MCF 10A (cell line): Measurements from ENCODE around the gene SLC4A2. TPM values are rescaled to one million over a fixed set of nuclear protein-coding genes. Genes with fewer than 3 reads are reported as not detected.

Experiments
- BruUV-seq: library from RNA; stranded (reverse); fragments of 400-500 nt; replicated peaks from 2 replicates; lab custom pipeline; 2021; lab: Mats Ljungman, UMichigan
- CTCF ChIA-PET: fragments of 300-600 bp; sonication (Branson Sonifier 250); formaldehyde crosslinking; extraction: SDS; loops from one replicate; lab custom pipeline; 2021; ENCODE audit warnings: antibody characterized with exemption, inconsistent platforms; lab: Yijun Ruan, JAX
- POLR2A ChIA-PET: fragments of 300-600, 350-650 bp; sonication (Branson Sonifier 250); formaldehyde crosslinking; extraction: SDS; loops from one replicate; lab custom pipeline; 2020; ENCODE audit warnings: antibody characterized with exemption, inconsistent platforms; lab: Yijun Ruan, JAX
- DNase-seq: peaks from one replicate; pipeline ENCODE4 v3.0.0-alpha.2; 2018; ENCODE audit not compliant: unreplicated experiment
- H3K27ac Mint-ChIP-seq: one replicate; pipeline ENCODE4 v1.8.0; 2022; ENCODE audit warnings: mild to moderate bottlenecking, low read depth, mixed read lengths; ENCODE audit not compliant: unreplicated experiment
- H3K27me3 Mint-ChIP-seq: one replicate; pipeline ENCODE4 v1.8.0; 2022; ENCODE audit warnings: mixed read lengths; ENCODE audit not compliant: insufficient read depth, unreplicated experiment
- H3K36me3 Mint-ChIP-seq: one replicate; pipeline ENCODE4 v1.8.0; 2022; ENCODE audit warnings: mild to moderate bottlenecking, moderate library complexity, mixed read lengths; ENCODE audit not compliant: insufficient read depth, unreplicated experiment
- H3K4me1 Mint-ChIP-seq: one replicate; pipeline ENCODE4 v1.8.0; 2022; ENCODE audit warnings: mixed read lengths; ENCODE audit not compliant: insufficient read depth, unreplicated experiment
- H3K4me3 Mint-ChIP-seq: one replicate; pipeline ENCODE4 v1.8.0; 2022; ENCODE audit warnings: mild to moderate bottlenecking, moderate library complexity, mixed read lengths; ENCODE audit not compliant: unreplicated experiment
- H3K9me3 Mint-ChIP-seq: one replicate; pipeline ENCODE4 v1.8.0; 2022; ENCODE audit warnings: mixed read lengths; ENCODE audit not compliant: unreplicated experiment
- CTCF ChIP-seq: fragments of 200-600 bp; IDR thresholded peaks from one replicate; pipeline ENCODE4 v1.8.0; 2022; ENCODE audit warnings: antibody characterized with exemption, mild to moderate bottlenecking; ENCODE audit not compliant: unreplicated experiment
- intact Hi-C: fragments of 100-400 bp; cut with micrococcal nuclease; formaldehyde crosslinking; loops from 2 replicates; pipeline ENCODE4 v1.14.1; 2022
- total RNA-seq: library from RNA; stranded (reverse); gene quantifications from 2 replicates; pipeline ENCODE4 v1.2.3, GENCODE V29; 2022

SLC4A2 gene
- total RNA-seq, 1 experiment from 2014 or later: 112 TPM

GRCh38 chr7:151016505-151016904 is 42.9 kb upstream of the SLC4A2 start:
- no TSS peak for BruUV-seq
- Mint-ChIP-seq H3K9me3 (no peaks in the 10 kb centered on the region), H3K36me3 (no peaks in the 10 kb centered on the region), H3K27ac (no peak overlapping the region), H3K4me1 (peaks cover 21% of the 10 kb centered on the region), H3K27me3 (peaks cover 23% of the 10 kb centered on the region), H3K4me3 (no peak overlapping the region)
- CTCF ChIA-PET: interaction anchor here (0.6 to 2.0 kb wide), 8 partner anchors 77 to 253 kb away, joined by 3 to 6 read pairs (median 4); no protein-coding TSS in a partner anchor
- intact Hi-C loops: loop anchor here (5.0 kb wide), 1 partner anchor 49 kb away; no protein-coding TSS in a partner anchor
- no peak for TF ChIP-seq CTCF
- POLR2A ChIA-PET: interaction anchor here (0.8 kb wide), 1 partner anchor 12 kb away, joined by 5 read pairs; the partner anchor contains the start of gene ABCB8
- no peak for DNase-seq

- intact Hi-C loops: loop anchor here (5.0 kb wide), 1 partner anchor 50 kb away; no protein-coding TSS in a partner anchor
- no peak overlapping the region for H3K27ac Mint-ChIP-seq
- H3K4me1 Mint-ChIP-seq: peaks cover 18% of the 10 kb centered on the region
- no TSS peak for BruUV-seq
- ChIA-PET POLR2A (no interaction called here), CTCF (interaction anchor here (0.6 to 2.0 kb wide), 8 partner anchors 54 to 124 kb away, joined by 3 to 6 read pairs (median 4); no protein-coding TSS in a partner anchor)
- no peaks in the 10 kb centered on the region for H3K9me3 Mint-ChIP-seq
- H3K27me3 Mint-ChIP-seq: peaks cover 23% of the 10 kb centered on the region
- DNase-seq: no peak
- H3K36me3 Mint-ChIP-seq: no peaks in the 10 kb centered on the region
- no peak for TF ChIP-seq CTCF
- H3K4me3 Mint-ChIP-seq: no peak overlapping the region
Observed at GRCh38 chr7:151016942-151017341, 42.4 kb upstream of the SLC4A2 start.

GRCh38 chr7:151017370-151017952 is 41.9 kb upstream of the SLC4A2 start:
- ChIA-PET POLR2A (no interaction called here), CTCF (interaction anchor here (0.6 to 3.7 kb wide), 16 partner anchors 8 to 124 kb away, joined by 3 to 16 read pairs (median 4); partner anchors contain the start of gene ABCB8)
- intact Hi-C loops: loop anchor here (5.0 kb wide), 1 partner anchor 50 kb away; no protein-coding TSS in a partner anchor
- Mint-ChIP-seq H3K27me3 (peaks cover 23% of the 10 kb centered on the region), H3K9me3 (no peaks in the 10 kb centered on the region), H3K4me3 (no peak overlapping the region), H3K36me3 (no peaks in the 10 kb centered on the region), H3K4me1 (peaks cover 13% of the 10 kb centered on the region), H3K27ac (no peak overlapping the region)
- no peak for TF ChIP-seq CTCF
- DNase-seq: no peak
- no TSS peak for BruUV-seq

- no TSS peak for BruUV-seq
- POLR2A ChIA-PET: no interaction called here
- H3K27me3 Mint-ChIP-seq: peaks cover 23% of the 10 kb centered on the region
Observed at GRCh38 chr7:151017953-151018420, 41.4 kb upstream of the SLC4A2 start.

More at GRCh38 chr7:151017953-151018420, 41.4 kb upstream of the SLC4A2 start:
- intact Hi-C loops: loop anchor here (5.0 kb wide), 1 partner anchor 51 kb away; no protein-coding TSS in a partner anchor
- peak; percentile 23 for DNase-seq
- no peaks in the 10 kb centered on the region for H3K9me3 Mint-ChIP-seq
- H3K36me3 Mint-ChIP-seq: no peaks in the 10 kb centered on the region
- peak; percentile 85 for TF ChIP-seq CTCF
- H3K27ac Mint-ChIP-seq: no peak overlapping the region
- CTCF ChIA-PET: interaction anchor here (0.6 to 3.7 kb wide), 20 partner anchors 8 to 648 kb away, joined by 3 to 16 read pairs (median 3); partner anchors contain the start of gene ABCB8
- peaks cover 10% of the 10 kb centered on the region for H3K4me1 Mint-ChIP-seq
- peak overlapping the region; percentile 15 for H3K4me3 Mint-ChIP-seq
